ENCODE measurements around the gene SMIM35.

Gene SMIM35

GRCh38 chr11:118006153-118006534 is 80.6 kb downstream of the SMIM35 start:
- Histone ChIP-seq H3K27ac (ENCODE audit: low read depth, low read length) (peak overlapping the region; percentile 98), H2AFZ (ENCODE audit: low read depth, low read length, severe bottlenecking) (no peak overlapping the region), H3K36me3 (ENCODE audit: low read length) (no peaks in the 10 kb centered on the region), H4K20me1 (ENCODE audit: low read depth, low read length) (no peaks in the 10 kb centered on the region), H3K27me3 (ENCODE audit: low read length) (no peaks in the 10 kb centered on the region), H3K9ac (ENCODE audit: low read length) (peak overlapping the region; percentile 68; the same call in 1 of the 2 replicates), H3K4me2 (ENCODE audit: low read depth, low read length, poor library complexity, severe bottlenecking) (peak overlapping the region; percentile 74), H3K9me3 (ENCODE audit: insufficient read depth, low read length) (no peaks in the 10 kb centered on the region), H3K79me2 (ENCODE audit: insufficient read depth, low read length) (no peaks in the 10 kb centered on the region), H3K4me3 (ENCODE audit: insufficient read depth, low read length, poor library complexity, severe bottlenecking) (no peak overlapping the region), H3F3A (ENCODE audit: insufficient read depth) (peaks cover 58% of the 10 kb centered on the region), H3K9me2 (replicated peaks; ENCODE audit: insufficient read depth, low read length) (no peaks in the 10 kb centered on the region)
- TF ChIP-seq EZH2phosphoT487 (conservative IDR thresholded peaks at IDR 0.05; ENCODE audit: low read length) = no peak
- no peak for TF ChIP-seq CTCF (IDR thresholded peaks at IDR 0.05; ENCODE audit: insufficient read depth, low read length, poor library complexity, severe bottlenecking)

- TF ChIP-seq EZH2phosphoT487 (conservative IDR thresholded peaks at IDR 0.05; ENCODE audit: low read length) (no peak), CTCF (IDR thresholded peaks at IDR 0.05; ENCODE audit: insufficient read depth, low read length, poor library complexity, severe bottlenecking) (no peak)
Measured at GRCh38 chr11:118005224-118006152, 81.3 kb downstream of the SMIM35 start.

GRCh38 chr11:118004543-118005223 is 82.1 kb downstream of the SMIM35 start:
- Histone ChIP-seq H3K79me2 (ENCODE audit: insufficient read depth, low read length) (no peaks in the 10 kb centered on the region), H3K4me2 (ENCODE audit: low read depth, low read length, poor library complexity, severe bottlenecking) (no peak overlapping the region), H3K9ac (ENCODE audit: low read length) (no peak overlapping the region), H3K27ac (ENCODE audit: low read depth, low read length) (no peak overlapping the region), H3K36me3 (ENCODE audit: low read length) (no peaks in the 10 kb centered on the region), H4K20me1 (ENCODE audit: low read depth, low read length) (no peaks in the 10 kb centered on the region), H3K9me3 (ENCODE audit: insufficient read depth, low read length) (no peaks in the 10 kb centered on the region), H3F3A (ENCODE audit: insufficient read depth) (peaks cover 44% of the 10 kb centered on the region), H3K27me3 (ENCODE audit: low read length) (no peaks in the 10 kb centered on the region), H3K9me2 (replicated peaks; ENCODE audit: insufficient read depth, low read length) (no peaks in the 10 kb centered on the region), H3K4me3 (ENCODE audit: insufficient read depth, low read length, poor library complexity, severe bottlenecking) (no peak overlapping the region), H2AFZ (ENCODE audit: low read depth, low read length, severe bottlenecking) (no peak overlapping the region)
- TF ChIP-seq EZH2phosphoT487 (conservative IDR thresholded peaks at IDR 0.05; ENCODE audit: low read length) (no peak), CTCF (IDR thresholded peaks at IDR 0.05; ENCODE audit: insufficient read depth, low read length, poor library complexity, severe bottlenecking) (no peak)

More at GRCh38 chr11:118005224-118006152, 81.3 kb downstream of the SMIM35 start:
- Histone ChIP-seq H3K79me2 (ENCODE audit: insufficient read depth, low read length) (no peaks in the 10 kb centered on the region), H3K4me2 (ENCODE audit: low read depth, low read length, poor library complexity, severe bottlenecking) (peak overlapping the region; percentile 74), H3K27me3 (ENCODE audit: low read length) (no peaks in the 10 kb centered on the region), H3K4me3 (ENCODE audit: insufficient read depth, low read length, poor library complexity, severe bottlenecking) (no peak overlapping the region), H4K20me1 (ENCODE audit: low read depth, low read length) (no peaks in the 10 kb centered on the region), H3F3A (ENCODE audit: insufficient read depth) (peaks cover 52% of the 10 kb centered on the region), H3K9ac (ENCODE audit: low read length) (peak overlapping the region; percentile 68; the same call in 1 of the 2 replicates), H3K9me2 (replicated peaks; ENCODE audit: insufficient read depth, low read length) (no peaks in the 10 kb centered on the region), H3K9me3 (ENCODE audit: insufficient read depth, low read length) (no peaks in the 10 kb centered on the region), H3K36me3 (ENCODE audit: low read length) (no peaks in the 10 kb centered on the region), H3K27ac (ENCODE audit: low read depth, low read length) (peak overlapping the region; percentile 98), H2AFZ (ENCODE audit: low read depth, low read length, severe bottlenecking) (no peak overlapping the region)

All from SU-DHL-6 (cell line).